MCF 10A (cell line): ENCODE measurements around the gene FOXD2. TPM values are rescaled to one million over a fixed set of nuclear protein-coding genes. Genes with fewer than 3 reads are reported as not detected.

Experiments
- Bru-seq: library from RNA; stranded (reverse); fragments of 400-500 nt; gene quantifications from one replicate; lab custom pipeline; 2021; lab: Mats Ljungman, UMichigan
- BruChase-seq, 2 experiments: library from RNA; stranded (reverse); fragments of 400-500 nt; gene quantifications; one replicate each; lab custom pipeline; 2021; lab: Mats Ljungman, UMichigan
- BruUV-seq: library from RNA; stranded (reverse); fragments of 400-500 nt; replicated peaks from 2 replicates; lab custom pipeline; 2021; lab: Mats Ljungman, UMichigan
- CTCF ChIA-PET: fragments of 300-600 bp; sonication (Branson Sonifier 250); formaldehyde crosslinking; extraction: SDS; loops from one replicate; lab custom pipeline; 2021; ENCODE audit warnings: antibody characterized with exemption, inconsistent platforms; lab: Yijun Ruan, JAX
- POLR2A ChIA-PET: fragments of 300-600, 350-650 bp; sonication (Branson Sonifier 250); formaldehyde crosslinking; extraction: SDS; loops from one replicate; lab custom pipeline; 2020; ENCODE audit warnings: antibody characterized with exemption, inconsistent platforms; lab: Yijun Ruan, JAX
- DNase-seq: peaks from one replicate; pipeline ENCODE4 v3.0.0-alpha.2; 2018; ENCODE audit not compliant: unreplicated experiment
- H3K27ac Mint-ChIP-seq: one replicate; pipeline ENCODE4 v1.8.0; 2022; ENCODE audit warnings: mild to moderate bottlenecking, low read depth, mixed read lengths; ENCODE audit not compliant: unreplicated experiment
- H3K27me3 Mint-ChIP-seq: one replicate; pipeline ENCODE4 v1.8.0; 2022; ENCODE audit warnings: mixed read lengths; ENCODE audit not compliant: insufficient read depth, unreplicated experiment
- H3K36me3 Mint-ChIP-seq: one replicate; pipeline ENCODE4 v1.8.0; 2022; ENCODE audit warnings: mild to moderate bottlenecking, moderate library complexity, mixed read lengths; ENCODE audit not compliant: insufficient read depth, unreplicated experiment
- H3K4me1 Mint-ChIP-seq: one replicate; pipeline ENCODE4 v1.8.0; 2022; ENCODE audit warnings: mixed read lengths; ENCODE audit not compliant: insufficient read depth, unreplicated experiment
- H3K4me3 Mint-ChIP-seq: one replicate; pipeline ENCODE4 v1.8.0; 2022; ENCODE audit warnings: mild to moderate bottlenecking, moderate library complexity, mixed read lengths; ENCODE audit not compliant: unreplicated experiment
- H3K9me3 Mint-ChIP-seq: one replicate; pipeline ENCODE4 v1.8.0; 2022; ENCODE audit warnings: mixed read lengths; ENCODE audit not compliant: unreplicated experiment
- CTCF ChIP-seq: fragments of 200-600 bp; IDR thresholded peaks from one replicate; pipeline ENCODE4 v1.8.0; 2022; ENCODE audit warnings: antibody characterized with exemption, mild to moderate bottlenecking; ENCODE audit not compliant: unreplicated experiment
- intact Hi-C: fragments of 100-400 bp; cut with micrococcal nuclease; formaldehyde crosslinking; loops from 2 replicates; pipeline ENCODE4 v1.14.1; 2022
- long read RNA-seq: library from polyadenylated mRNA; stranded (forward); transcript quantifications from one replicate; pipeline ENCODE4 v2.0.0, GENCODE V29; 2022
- total RNA-seq: library from RNA; stranded (reverse); gene quantifications from 2 replicates; pipeline ENCODE4 v1.2.3, GENCODE V29; 2022

Gene FOXD2
- total RNA-seq (0.27 and 0.44 TPM in 2 replicates), Bru-seq, nascent RNA (percentile 20 among the genes with signal in this experiment), BruChase-seq, experiment 1, labeled RNA remaining after a 6-hour chase (percentile 21 among the genes with signal in this experiment), BruChase-seq, experiment 2, labeled RNA remaining after a 2-hour chase (percentile 28 among the genes with signal in this experiment)
- long read RNA-seq, full-length matches to known transcripts, result 1 of 1 reads
- long read RNA-seq, partial matches to known transcripts, result 0 of 1 reads
- long read RNA-seq, other reads (novel, unspliced or antisense), result 0 of 1 reads

GRCh38 chr1:47437447-47438164 is at the start of gene FOXD2:
FOXD2 (plus strand) TSS chr1:47438044; CDS start chr1:47438136, 92 bp downstream.
- Mint-ChIP-seq H3K36me3 (peaks cover 12% of the 10 kb centered on the region), H3K4me3 (peak within 1 kb of the TSS; percentile 92), H3K9me3 (no peaks in the 10 kb centered on the region), H3K27me3 (no peaks in the 10 kb centered on the region), H3K27ac (peak within 1 kb of the TSS; percentile 35), H3K4me1 (peaks cover 17% of the 10 kb centered on the region)
- intact Hi-C loops, result loop anchor here (1.0 to 5.0 kb wide), 4 partner anchors 90 to 799 kb away; no protein-coding TSS in a partner anchor
- peak; percentile 97 for TF ChIP-seq CTCF
- ChIA-PET POLR2A (interaction anchor here (0.7 to 3.3 kb wide), 11 partner anchors 16 to 289 kb away, joined by 3 to 17 read pairs (median 4); no protein-coding TSS in a partner anchor), CTCF (interaction anchor here (0.6 to 13.1 kb wide), 51 partner anchors 8 to 1077 kb away, joined by 3 to 696 read pairs (median 4); no protein-coding TSS in a partner anchor)
- peak; percentile 86 for DNase-seq
- BruUV-seq, result no TSS peak

GRCh38 chr1:47388891-47389238 is 49.0 kb upstream of the FOXD2 start:
- Mint-ChIP-seq H3K36me3 (peaks cover 7% of the 10 kb centered on the region), H3K27me3 (no peaks in the 10 kb centered on the region), H3K4me1 (no peaks in the 10 kb centered on the region), H3K4me3 (no peak overlapping the region), H3K9me3 (no peaks in the 10 kb centered on the region), H3K27ac (no peak overlapping the region)
- BruUV-seq, result no TSS peak
- ChIA-PET POLR2A (interaction anchor here (0.7 to 4.3 kb wide), 7 partner anchors 20 to 337 kb away, joined by 3 to 21 read pairs (median 4); no protein-coding TSS in a partner anchor), CTCF (interaction anchor here (0.6 to 11.1 kb wide), 32 partner anchors 8 to 338 kb away, joined by 3 to 178 read pairs (median 6); partner anchors contain the start of genes FOXD2 and PDZK1IP1)
- peak; percentile 81 for DNase-seq
- peak; percentile 94 for TF ChIP-seq CTCF
- intact Hi-C loops, result loop anchor here (1.0 to 2.0 kb wide), 3 partner anchors 35 to 337 kb away; no protein-coding TSS in a partner anchor

- Mint-ChIP-seq H3K4me1 (no peaks in the 10 kb centered on the region), H3K9me3 (no peaks in the 10 kb centered on the region), H3K36me3 (no peaks in the 10 kb centered on the region), H3K27ac (no peak overlapping the region), H3K4me3 (no peak overlapping the region), H3K27me3 (no peaks in the 10 kb centered on the region)
- BruUV-seq, result no TSS peak
- DNase-seq, result no peak
- ChIA-PET CTCF (interaction anchor here (0.6 to 11.1 kb wide), 27 partner anchors 9 to 416 kb away, joined by 3 to 178 read pairs (median 6); partner anchors contain the start of genes FOXD2 and PDZK1IP1), POLR2A (interaction anchor here (1.1 to 4.3 kb wide), 3 partner anchors 19 to 337 kb away, joined by 4 to 21 read pairs (median 5); no protein-coding TSS in a partner anchor)
- intact Hi-C loops, result loop anchor here (1.0 to 5.0 kb wide), 3 partner anchors 321 to 848 kb away; no protein-coding TSS in a partner anchor
- TF ChIP-seq CTCF, result no peak
Observed at GRCh38 chr1:47389731-47390130, 48.1 kb upstream of the FOXD2 start.
